K562 (cell line): ENCODE measurements around the gene PUSL1. TPM values are rescaled to one million over a fixed set of nuclear protein-coding genes. Genes with fewer than 3 reads are reported as not detected.

ENCODE experiments used
- BHLHE40 ChIP-seq: IDR thresholded peaks from 2 replicates; pipeline ENCODE4 v1.6.1; 2011; ENCODE audit warnings: low read length, improper control_type of control experiment
- CTBP1 ChIP-seq: fragments of 450-650 bp; IDR thresholded peaks from 2 replicates; pipeline ENCODE4 v1.6.1; 2016; ENCODE audit warnings: borderline replicate concordance
- DPF2 ChIP-seq: fragments of 450-650 bp; IDR thresholded peaks from 2 replicates; pipeline ENCODE4 v1.6.1; 2016
- ZBTB17 ChIP-seq: fragments of 450-650 bp; formaldehyde crosslinking; IDR thresholded peaks from 2 replicates; pipeline ENCODE4 v1.4.0; 2020; ENCODE audit warnings: mild to moderate bottlenecking
- ZNF253 ChIP-seq: fragments of 250-450 bp; sonication (Bioruptor Pico); conservative IDR thresholded peaks from 2 replicates; pipeline ENCODE4 v1.6.1; 2021; ENCODE audit warnings: mild to moderate bottlenecking
- polyA plus RNA-seq, 8 experiments: library from polyadenylated mRNA; depleted of rRNA in 4 of 8; stranded (reverse) in 5 of 8; unstranded in 3 of 8; fragments of >200 nt; fragmentation: Nextera tagmentation in 2 of 8; fragmentation: Illumina TruSeq in 1 of 8; extraction: Ambion mirVana in 2 of 8; extraction: Trizol in 1 of 8; gene quantifications; 2 replicates each; pipeline versions ENCODE4 v1.2.1 to v1.2.3, GENCODE V29; 2011 to 2014; ENCODE audit warnings: inconsistent platforms in 1 of 8, missing spikeins in 1 of 8
- total RNA-seq, 7 experiments: library from RNA; depleted of rRNA in 6 of 7; stranded (reverse); fragments of >200 nt in 6 of 7; fragmentation: Illumina TruSeq in 2 of 7; extraction: Trizol in 2 of 7; gene quantifications; 2 replicates each; pipeline versions ENCODE4 v1.2.1 to v1.2.3, GENCODE V29; 2011 to 2021; ENCODE audit warnings: low replicate concordance in 1 of 7
- TF ChIP-seq, protein P1 (sequence below): fragments of 250-450 bp; sonication (Bioruptor Pico); IDR thresholded peaks from 2 replicates; pipeline ENCODE4 v1.5.0; 2021; ENCODE audit warnings: mild to moderate bottlenecking, moderate library complexity
- TF ChIP-seq, protein P2 (sequence below): sonication (generic); formaldehyde crosslinking; IDR thresholded peaks from 2 replicates; pipeline ENCODE4 v1.8.1; 2023; ENCODE audit warnings: mild to moderate bottlenecking, missing genetic modification reagents
- TF ChIP-seq, protein P3 (sequence below), 2 experiments: fragments of 450-650 bp; formaldehyde crosslinking in 1 of 2; IDR thresholded peaks; 2 replicates each; pipeline versions ENCODE4 v1.4.0 to v1.6.1; 2014 to 2020; ENCODE audit warnings: mild to moderate bottlenecking in 2 of 2, borderline replicate concordance in 1 of 2, low read depth in 1 of 2
- TF ChIP-seq, protein P4 (sequence below): fragments of 250-450 bp; sonication (Bioruptor Pico); IDR thresholded peaks from 2 replicates; pipeline ENCODE4 v1.4.0; 2020; ENCODE audit warnings: mild to moderate bottlenecking, moderate library complexity, borderline replicate concordance

The PUSL1 gene
- total and polyA plus RNA-seq, 9 of the 15 experiments (the other 6 are each of a cell fraction or from before 2014, with no cell fraction given): 0.62 to 86.9 (median 13.6) TPM

DNA sequence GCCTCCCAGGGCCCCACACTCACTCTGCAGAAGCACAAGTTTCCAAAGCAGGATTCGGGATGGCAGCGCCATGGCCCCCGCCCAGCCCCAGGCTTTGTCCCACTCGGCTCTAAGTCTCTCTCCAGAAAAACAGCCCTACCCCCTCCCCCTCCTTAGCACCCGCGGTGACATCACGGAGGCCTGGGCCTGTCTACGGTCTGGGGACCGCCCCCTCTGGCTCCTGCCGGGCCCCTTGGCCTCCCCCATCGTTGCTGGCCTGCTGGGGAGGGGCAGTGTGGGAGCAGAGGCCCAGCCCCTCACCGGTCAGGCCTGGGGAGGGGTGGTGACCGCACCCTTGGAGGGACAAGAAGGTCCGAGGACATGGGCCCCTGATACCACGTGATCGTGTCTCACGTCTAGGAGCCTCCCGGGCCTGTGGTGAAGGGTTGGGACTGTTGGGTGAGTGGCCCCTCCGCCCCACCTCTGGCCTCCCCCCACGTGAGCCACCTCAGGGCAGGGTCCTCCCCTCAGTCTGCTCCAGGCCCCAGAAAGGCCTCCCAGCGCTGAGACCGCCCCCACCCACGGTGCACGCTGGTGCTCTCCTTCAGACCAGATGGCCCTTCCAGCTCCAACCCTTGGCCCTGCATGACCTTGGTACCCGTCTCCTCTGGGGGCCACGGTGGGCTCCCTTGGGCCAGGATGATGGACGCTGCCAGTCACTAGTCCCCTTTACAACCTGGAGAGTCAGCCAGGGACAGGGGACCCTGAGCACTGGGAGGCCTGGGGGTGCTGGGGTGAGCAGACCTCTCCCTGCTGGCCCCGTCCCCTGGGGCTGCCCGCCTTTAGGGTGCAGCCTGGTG is 50.3 kb downstream of the PUSL1 start, which contains the start of gene MXRA8 (continued):
- TF ChIP-seq, protein P1, sequence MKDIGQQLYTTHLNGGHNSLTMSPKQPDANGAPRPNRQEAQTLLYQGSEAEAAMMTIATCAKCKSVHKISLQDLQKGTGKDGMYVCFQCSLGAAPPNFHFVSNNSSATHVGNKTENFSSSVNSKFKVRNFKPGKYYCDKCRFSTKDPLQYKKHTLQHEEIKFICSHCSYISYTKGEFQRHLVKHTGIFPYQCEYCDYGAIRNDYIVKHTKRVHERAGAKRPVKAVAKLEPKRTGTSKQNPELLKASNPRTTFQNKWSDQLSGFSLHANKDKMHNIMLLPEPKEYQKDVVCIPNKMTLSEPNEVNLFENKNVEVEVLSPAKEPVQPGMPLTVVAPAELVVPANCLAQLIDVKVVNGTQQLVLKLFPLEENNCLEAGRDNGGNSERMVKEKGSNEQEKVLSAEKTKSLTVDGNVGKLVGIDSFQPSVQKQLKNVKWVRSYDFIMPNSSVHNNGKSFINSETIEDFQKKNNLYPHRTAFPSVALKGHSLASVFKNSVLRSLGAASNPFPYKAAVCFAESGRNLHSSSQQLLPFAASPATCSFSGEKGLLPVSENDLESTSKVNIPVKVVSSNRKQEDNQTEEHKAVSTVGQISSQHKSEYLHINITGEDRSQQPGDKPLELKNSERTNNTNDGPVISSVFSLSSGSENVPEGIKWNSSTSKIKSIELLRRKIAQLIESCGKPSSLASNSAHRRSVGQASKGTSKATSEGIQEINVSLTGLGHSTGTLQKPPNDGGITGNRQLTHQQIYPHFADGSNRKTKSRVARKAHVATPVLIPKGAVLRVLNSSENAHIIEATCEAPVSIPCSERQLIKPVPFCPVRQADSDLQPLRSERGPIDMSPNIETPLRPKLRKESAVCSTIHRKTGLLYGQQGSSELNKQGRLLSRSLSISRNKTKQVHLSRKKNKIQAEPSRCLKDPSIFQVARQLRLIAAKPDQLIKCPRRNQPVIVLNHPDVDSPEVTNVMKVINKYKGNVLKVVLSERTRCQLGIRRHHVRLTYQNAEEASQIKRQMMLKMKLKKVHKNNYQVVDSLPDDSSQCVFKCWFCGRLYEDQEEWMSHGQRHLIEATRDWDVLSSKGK (CRISPR knock-in tag): no peak
- TF ChIP-seq CTBP1 (peak; percentile 56; the same call in 1 of the 2 replicates), ZBTB17 (CRISPR knock-in tag) (no peak), DPF2 (peak; percentile 64), BHLHE40 (no peak), ZNF253 (no peak)
- TF ChIP-seq, protein P2, sequence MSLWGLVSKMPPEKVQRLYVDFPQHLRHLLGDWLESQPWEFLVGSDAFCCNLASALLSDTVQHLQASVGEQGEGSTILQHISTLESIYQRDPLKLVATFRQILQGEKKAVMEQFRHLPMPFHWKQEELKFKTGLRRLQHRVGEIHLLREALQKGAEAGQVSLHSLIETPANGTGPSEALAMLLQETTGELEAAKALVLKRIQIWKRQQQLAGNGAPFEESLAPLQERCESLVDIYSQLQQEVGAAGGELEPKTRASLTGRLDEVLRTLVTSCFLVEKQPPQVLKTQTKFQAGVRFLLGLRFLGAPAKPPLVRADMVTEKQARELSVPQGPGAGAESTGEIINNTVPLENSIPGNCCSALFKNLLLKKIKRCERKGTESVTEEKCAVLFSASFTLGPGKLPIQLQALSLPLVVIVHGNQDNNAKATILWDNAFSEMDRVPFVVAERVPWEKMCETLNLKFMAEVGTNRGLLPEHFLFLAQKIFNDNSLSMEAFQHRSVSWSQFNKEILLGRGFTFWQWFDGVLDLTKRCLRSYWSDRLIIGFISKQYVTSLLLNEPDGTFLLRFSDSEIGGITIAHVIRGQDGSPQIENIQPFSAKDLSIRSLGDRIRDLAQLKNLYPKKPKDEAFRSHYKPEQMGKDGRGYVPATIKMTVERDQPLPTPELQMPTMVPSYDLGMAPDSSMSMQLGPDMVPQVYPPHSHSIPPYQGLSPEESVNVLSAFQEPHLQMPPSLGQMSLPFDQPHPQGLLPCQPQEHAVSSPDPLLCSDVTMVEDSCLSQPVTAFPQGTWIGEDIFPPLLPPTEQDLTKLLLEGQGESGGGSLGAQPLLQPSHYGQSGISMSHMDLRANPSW (CRISPR knock-in tag): no peak
- TF ChIP-seq, protein P3, sequence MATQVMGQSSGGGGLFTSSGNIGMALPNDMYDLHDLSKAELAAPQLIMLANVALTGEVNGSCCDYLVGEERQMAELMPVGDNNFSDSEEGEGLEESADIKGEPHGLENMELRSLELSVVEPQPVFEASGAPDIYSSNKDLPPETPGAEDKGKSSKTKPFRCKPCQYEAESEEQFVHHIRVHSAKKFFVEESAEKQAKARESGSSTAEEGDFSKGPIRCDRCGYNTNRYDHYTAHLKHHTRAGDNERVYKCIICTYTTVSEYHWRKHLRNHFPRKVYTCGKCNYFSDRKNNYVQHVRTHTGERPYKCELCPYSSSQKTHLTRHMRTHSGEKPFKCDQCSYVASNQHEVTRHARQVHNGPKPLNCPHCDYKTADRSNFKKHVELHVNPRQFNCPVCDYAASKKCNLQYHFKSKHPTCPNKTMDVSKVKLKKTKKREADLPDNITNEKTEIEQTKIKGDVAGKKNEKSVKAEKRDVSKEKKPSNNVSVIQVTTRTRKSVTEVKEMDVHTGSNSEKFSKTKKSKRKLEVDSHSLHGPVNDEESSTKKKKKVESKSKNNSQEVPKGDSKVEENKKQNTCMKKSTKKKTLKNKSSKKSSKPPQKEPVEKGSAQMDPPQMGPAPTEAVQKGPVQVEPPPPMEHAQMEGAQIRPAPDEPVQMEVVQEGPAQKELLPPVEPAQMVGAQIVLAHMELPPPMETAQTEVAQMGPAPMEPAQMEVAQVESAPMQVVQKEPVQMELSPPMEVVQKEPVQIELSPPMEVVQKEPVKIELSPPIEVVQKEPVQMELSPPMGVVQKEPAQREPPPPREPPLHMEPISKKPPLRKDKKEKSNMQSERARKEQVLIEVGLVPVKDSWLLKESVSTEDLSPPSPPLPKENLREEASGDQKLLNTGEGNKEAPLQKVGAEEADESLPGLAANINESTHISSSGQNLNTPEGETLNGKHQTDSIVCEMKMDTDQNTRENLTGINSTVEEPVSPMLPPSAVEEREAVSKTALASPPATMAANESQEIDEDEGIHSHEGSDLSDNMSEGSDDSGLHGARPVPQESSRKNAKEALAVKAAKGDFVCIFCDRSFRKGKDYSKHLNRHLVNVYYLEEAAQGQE (IDR thresholded peaks at IDR 0.05; ENCODE audit: borderline replicate concordance): peak; percentile 62; the same call in 1 of the 2 replicates
- TF ChIP-seq, protein P3 (CRISPR knock-in tag; IDR thresholded peaks at IDR 0.05; ENCODE audit: low read depth): no peak
- TF ChIP-seq, protein P4, sequence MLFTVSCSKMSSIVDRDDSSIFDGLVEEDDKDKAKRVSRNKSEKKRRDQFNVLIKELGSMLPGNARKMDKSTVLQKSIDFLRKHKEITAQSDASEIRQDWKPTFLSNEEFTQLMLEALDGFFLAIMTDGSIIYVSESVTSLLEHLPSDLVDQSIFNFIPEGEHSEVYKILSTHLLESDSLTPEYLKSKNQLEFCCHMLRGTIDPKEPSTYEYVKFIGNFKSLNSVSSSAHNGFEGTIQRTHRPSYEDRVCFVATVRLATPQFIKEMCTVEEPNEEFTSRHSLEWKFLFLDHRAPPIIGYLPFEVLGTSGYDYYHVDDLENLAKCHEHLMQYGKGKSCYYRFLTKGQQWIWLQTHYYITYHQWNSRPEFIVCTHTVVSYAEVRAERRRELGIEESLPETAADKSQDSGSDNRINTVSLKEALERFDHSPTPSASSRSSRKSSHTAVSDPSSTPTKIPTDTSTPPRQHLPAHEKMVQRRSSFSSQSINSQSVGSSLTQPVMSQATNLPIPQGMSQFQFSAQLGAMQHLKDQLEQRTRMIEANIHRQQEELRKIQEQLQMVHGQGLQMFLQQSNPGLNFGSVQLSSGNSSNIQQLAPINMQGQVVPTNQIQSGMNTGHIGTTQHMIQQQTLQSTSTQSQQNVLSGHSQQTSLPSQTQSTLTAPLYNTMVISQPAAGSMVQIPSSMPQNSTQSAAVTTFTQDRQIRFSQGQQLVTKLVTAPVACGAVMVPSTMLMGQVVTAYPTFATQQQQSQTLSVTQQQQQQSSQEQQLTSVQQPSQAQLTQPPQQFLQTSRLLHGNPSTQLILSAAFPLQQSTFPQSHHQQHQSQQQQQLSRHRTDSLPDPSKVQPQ (CRISPR knock-in tag): no peak
